ENCODE results near the gene TUG1. TPM values are rescaled to one million over a fixed set of nuclear protein-coding genes. Genes with fewer than 3 reads are reported as not detected.

The TUG1 gene
- polyA plus RNA-seq, 1 of the 3 experiments (the other 2 are of a cell fraction) = 46.8 TPM

DNA sequence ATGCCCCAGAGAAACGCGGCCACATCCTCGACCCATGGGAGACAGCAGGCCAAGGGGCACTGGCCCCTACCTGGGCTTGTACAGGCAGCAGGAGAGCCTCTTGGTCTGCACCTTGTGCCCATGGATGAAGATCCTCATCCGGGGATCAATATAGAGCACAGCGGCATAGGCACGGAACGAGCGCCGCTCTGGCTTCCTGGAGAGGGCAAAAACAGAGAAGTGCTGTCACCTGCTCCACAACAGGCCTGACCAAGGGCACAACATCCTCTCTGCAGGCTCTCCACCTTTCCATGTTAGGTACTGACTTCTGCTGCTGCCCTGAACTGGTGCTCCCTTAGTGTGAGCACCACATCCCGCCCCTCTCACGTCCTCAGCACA is 27.7 kb upstream of the TUG1 start:
- H3K9me3 ChIP-seq = no peaks in the 10 kb centered on the region
- H2AFZ ChIP-seq (ENCODE audit: low read depth) = no peak overlapping the region
- POLR2A ChIA-PET = no interaction called here
- no peak overlapping the region for H3K4me3 ChIP-seq (ENCODE audit: low read depth in 2 of 2, low read length in 1 of 2)
- no peak overlapping the region for H3K27ac ChIP-seq (ENCODE audit: low read depth in 2 of 2, low read length in 1 of 2)
- DNase-seq = no peak
- no peaks in the 10 kb centered on the region for H3F3A ChIP-seq (replicated peaks; ENCODE audit: insufficient read depth)
- no peaks in the 10 kb centered on the region; a peak in 1 of 4 replicates for H3K4me1 ChIP-seq (ENCODE audit: control insufficient read depth in 1 of 2, insufficient read depth in 2 of 2, low read depth in 1 of 2, low read length in 1 of 2)
- CTCF ChIA-PET = interaction anchor here (0.7 kb wide), 1 partner anchor 21 kb away, joined by 3 read pairs; no protein-coding TSS in a partner anchor
- no peaks in the 10 kb centered on the region for H3K9me2 ChIP-seq
- TF ChIP-seq EP300 (IDR thresholded peaks at IDR 0.05; ENCODE audit: borderline replicate concordance in 1 of 2, low read depth in 1 of 2, low read length in 1 of 2) = no peak
- no peak for TF ChIP-seq TCF12 (IDR thresholded peaks at IDR 0.05)
- TF ChIP-seq, protein P1, sequence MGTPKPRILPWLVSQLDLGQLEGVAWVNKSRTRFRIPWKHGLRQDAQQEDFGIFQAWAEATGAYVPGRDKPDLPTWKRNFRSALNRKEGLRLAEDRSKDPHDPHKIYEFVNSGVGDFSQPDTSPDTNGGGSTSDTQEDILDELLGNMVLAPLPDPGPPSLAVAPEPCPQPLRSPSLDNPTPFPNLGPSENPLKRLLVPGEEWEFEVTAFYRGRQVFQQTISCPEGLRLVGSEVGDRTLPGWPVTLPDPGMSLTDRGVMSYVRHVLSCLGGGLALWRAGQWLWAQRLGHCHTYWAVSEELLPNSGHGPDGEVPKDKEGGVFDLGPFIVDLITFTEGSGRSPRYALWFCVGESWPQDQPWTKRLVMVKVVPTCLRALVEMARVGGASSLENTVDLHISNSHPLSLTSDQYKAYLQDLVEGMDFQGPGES (IDR thresholded peaks at IDR 0.05; ENCODE audit: low read depth, low read length) = no peak
- TF ChIP-seq, protein P2, sequence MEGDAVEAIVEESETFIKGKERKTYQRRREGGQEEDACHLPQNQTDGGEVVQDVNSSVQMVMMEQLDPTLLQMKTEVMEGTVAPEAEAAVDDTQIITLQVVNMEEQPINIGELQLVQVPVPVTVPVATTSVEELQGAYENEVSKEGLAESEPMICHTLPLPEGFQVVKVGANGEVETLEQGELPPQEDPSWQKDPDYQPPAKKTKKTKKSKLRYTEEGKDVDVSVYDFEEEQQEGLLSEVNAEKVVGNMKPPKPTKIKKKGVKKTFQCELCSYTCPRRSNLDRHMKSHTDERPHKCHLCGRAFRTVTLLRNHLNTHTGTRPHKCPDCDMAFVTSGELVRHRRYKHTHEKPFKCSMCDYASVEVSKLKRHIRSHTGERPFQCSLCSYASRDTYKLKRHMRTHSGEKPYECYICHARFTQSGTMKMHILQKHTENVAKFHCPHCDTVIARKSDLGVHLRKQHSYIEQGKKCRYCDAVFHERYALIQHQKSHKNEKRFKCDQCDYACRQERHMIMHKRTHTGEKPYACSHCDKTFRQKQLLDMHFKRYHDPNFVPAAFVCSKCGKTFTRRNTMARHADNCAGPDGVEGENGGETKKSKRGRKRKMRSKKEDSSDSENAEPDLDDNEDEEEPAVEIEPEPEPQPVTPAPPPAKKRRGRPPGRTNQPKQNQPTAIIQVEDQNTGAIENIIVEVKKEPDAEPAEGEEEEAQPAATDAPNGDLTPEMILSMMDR (IDR thresholded peaks at IDR 0.05) = no peak
- TF ChIP-seq, protein P3, sequence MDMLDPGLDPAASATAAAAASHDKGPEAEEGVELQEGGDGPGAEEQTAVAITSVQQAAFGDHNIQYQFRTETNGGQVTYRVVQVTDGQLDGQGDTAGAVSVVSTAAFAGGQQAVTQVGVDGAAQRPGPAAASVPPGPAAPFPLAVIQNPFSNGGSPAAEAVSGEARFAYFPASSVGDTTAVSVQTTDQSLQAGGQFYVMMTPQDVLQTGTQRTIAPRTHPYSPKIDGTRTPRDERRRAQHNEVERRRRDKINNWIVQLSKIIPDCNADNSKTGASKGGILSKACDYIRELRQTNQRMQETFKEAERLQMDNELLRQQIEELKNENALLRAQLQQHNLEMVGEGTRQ (IDR thresholded peaks at IDR 0.05; ENCODE audit: borderline replicate concordance, low read depth, low read length) = no peak
- TF ChIP-seq MEF2A (IDR thresholded peaks at IDR 0.05; ENCODE audit: borderline replicate concordance, low read depth) = no peak
- TF ChIP-seq JUND (IDR thresholded peaks at IDR 0.05) = no peak
- TF ChIP-seq, protein P4, sequence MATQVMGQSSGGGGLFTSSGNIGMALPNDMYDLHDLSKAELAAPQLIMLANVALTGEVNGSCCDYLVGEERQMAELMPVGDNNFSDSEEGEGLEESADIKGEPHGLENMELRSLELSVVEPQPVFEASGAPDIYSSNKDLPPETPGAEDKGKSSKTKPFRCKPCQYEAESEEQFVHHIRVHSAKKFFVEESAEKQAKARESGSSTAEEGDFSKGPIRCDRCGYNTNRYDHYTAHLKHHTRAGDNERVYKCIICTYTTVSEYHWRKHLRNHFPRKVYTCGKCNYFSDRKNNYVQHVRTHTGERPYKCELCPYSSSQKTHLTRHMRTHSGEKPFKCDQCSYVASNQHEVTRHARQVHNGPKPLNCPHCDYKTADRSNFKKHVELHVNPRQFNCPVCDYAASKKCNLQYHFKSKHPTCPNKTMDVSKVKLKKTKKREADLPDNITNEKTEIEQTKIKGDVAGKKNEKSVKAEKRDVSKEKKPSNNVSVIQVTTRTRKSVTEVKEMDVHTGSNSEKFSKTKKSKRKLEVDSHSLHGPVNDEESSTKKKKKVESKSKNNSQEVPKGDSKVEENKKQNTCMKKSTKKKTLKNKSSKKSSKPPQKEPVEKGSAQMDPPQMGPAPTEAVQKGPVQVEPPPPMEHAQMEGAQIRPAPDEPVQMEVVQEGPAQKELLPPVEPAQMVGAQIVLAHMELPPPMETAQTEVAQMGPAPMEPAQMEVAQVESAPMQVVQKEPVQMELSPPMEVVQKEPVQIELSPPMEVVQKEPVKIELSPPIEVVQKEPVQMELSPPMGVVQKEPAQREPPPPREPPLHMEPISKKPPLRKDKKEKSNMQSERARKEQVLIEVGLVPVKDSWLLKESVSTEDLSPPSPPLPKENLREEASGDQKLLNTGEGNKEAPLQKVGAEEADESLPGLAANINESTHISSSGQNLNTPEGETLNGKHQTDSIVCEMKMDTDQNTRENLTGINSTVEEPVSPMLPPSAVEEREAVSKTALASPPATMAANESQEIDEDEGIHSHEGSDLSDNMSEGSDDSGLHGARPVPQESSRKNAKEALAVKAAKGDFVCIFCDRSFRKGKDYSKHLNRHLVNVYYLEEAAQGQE (IDR thresholded peaks at IDR 0.05; ENCODE audit: low read depth, low read length) = no peak
- TF ChIP-seq TEAD4 (IDR thresholded peaks at IDR 0.05; ENCODE audit: borderline replicate concordance, insufficient read depth) = no peak
- TF ChIP-seq RFX5 (IDR thresholded peaks at IDR 0.05; ENCODE audit: low read length) = no peak
- TF ChIP-seq FOXM1 (IDR thresholded peaks at IDR 0.05; ENCODE audit: low read depth) = no peak
- TF ChIP-seq CHD2 (IDR thresholded peaks at IDR 0.05; ENCODE audit: low read length, partially characterized antibody) = no peak
- H3K36me3 ChIP-seq (replicated peaks in 1 of 2; ENCODE audit: control insufficient read depth in 1 of 2, insufficient read depth in 2 of 2, low read length in 1 of 2) = peaks cover 37 to 93% of the 10 kb centered on the region in 2 experiments
- H3K9ac ChIP-seq = no peak overlapping the region
- 96% methylated on average over 9 of the region's 11 CpGs for WGBS (ENCODE audit: low lambda C conversion rate)
- H3K79me2 ChIP-seq (ENCODE audit: insufficient read depth) = no peaks in the 10 kb centered on the region
- H3K27me3 ChIP-seq (ENCODE audit: insufficient read depth) = no peaks in the 10 kb centered on the region
- H3K4me2 ChIP-seq = no peak overlapping the region
- no peaks in the 10 kb centered on the region for H4K20me1 ChIP-seq (ENCODE audit: insufficient read depth)
